Keratinocyte (primary cell): ENCODE measurements around the gene CWH43. TPM values are rescaled to one million over a fixed set of nuclear protein-coding genes. Genes with fewer than 3 reads are reported as not detected.

Experiments used
- DNase-seq: peaks from one replicate; pipeline ENCODE4 v3.0.0-alpha.2; 2011; ENCODE audit warnings: low read depth, missing footprints, low spot score
- FAIRE-seq: peaks from 2 replicates; lab custom pipeline; 2011; peaks lifted over from hg19 to GRCh38; lab: Jason Lieb, UNC
- H2AFZ ChIP-seq: 2 replicates; pipeline ENCODE4 v1.6.0; 2012; ENCODE audit warnings: low read length, control low read depth, inconsistent platforms; ENCODE audit not compliant: control insufficient read depth
- H3K27ac ChIP-seq: 2 replicates; pipeline ENCODE4 v1.5.1; 2011; ENCODE audit warnings: low read length; ENCODE audit not compliant: control insufficient read depth, insufficient read depth
- H3K27me3 ChIP-seq: 3 replicates; pipeline ENCODE4 v1.6.0; 2011; ENCODE audit warnings: low read length; ENCODE audit not compliant: control insufficient read depth, insufficient read depth; ENCODE audit errors: extremely low read depth
- H3K36me3 ChIP-seq, 2 experiments: 2 replicates in 1 of 2; 3 replicates in 1 of 2; pipeline ENCODE4 v1.5.1; 2011; ENCODE audit warnings: low read length in 2 of 2, mild to moderate bottlenecking in 1 of 2; ENCODE audit not compliant: control insufficient read depth in 2 of 2, insufficient read depth in 2 of 2; ENCODE audit errors: extremely low read depth in 1 of 2
- H3K4me1 ChIP-seq: 3 replicates; pipeline ENCODE4 v1.5.1; 2011; ENCODE audit warnings: low read length; ENCODE audit not compliant: control insufficient read depth, insufficient read depth; ENCODE audit errors: extremely low read depth
- H3K4me2 ChIP-seq: 3 replicates; pipeline ENCODE4 v1.6.0; 2011; ENCODE audit warnings: low read depth, low read length; ENCODE audit not compliant: control insufficient read depth, insufficient read depth; ENCODE audit errors: extremely low read depth
- H3K4me3 ChIP-seq, 3 experiments: fragments of 200-600 bp in 1 of 3; sonication (generic) in 1 of 3; 2 replicates in 2 of 3; 3 replicates in 1 of 3; pipeline ENCODE4 v1.5.1; 2011 to 2016; ENCODE audit warnings: low read length in 3 of 3, mild to moderate bottlenecking in 3 of 3, control low read depth in 2 of 3, inconsistent platforms in 1 of 3, low read depth in 1 of 3, mixed read lengths in 1 of 3, mixed run types in 1 of 3, moderate library complexity in 1 of 3; ENCODE audit not compliant: control insufficient read depth in 2 of 3, insufficient read depth in 2 of 3; ENCODE audit errors: extremely low read depth in 1 of 3
- H3K79me2 ChIP-seq: 2 replicates; pipeline ENCODE4 v1.6.0; 2012; ENCODE audit warnings: low read length; ENCODE audit not compliant: control insufficient read depth, insufficient read depth
- H3K9ac ChIP-seq: 3 replicates; pipeline ENCODE4 v1.6.0; 2011; ENCODE audit warnings: low read length; ENCODE audit not compliant: control insufficient read depth, insufficient read depth; ENCODE audit errors: extremely low read depth
- H3K9me1 ChIP-seq: 3 replicates; pipeline ENCODE4 v1.6.0; 2011; ENCODE audit warnings: low read length; ENCODE audit not compliant: control insufficient read depth, insufficient read depth; ENCODE audit errors: extremely low read depth
- H3K9me3 ChIP-seq: 2 replicates; pipeline ENCODE4 v1.5.1; 2012; ENCODE audit warnings: low read depth, low read length; ENCODE audit not compliant: control insufficient read depth
- H4K20me1 ChIP-seq: 3 replicates; pipeline ENCODE4 v1.6.0; 2011; ENCODE audit warnings: low read length; ENCODE audit not compliant: control insufficient read depth, insufficient read depth; ENCODE audit errors: extremely low read depth
- EZH2 ChIP-seq: IDR thresholded peaks from one replicate; pipeline ENCODE4 v1.6.1; 2012; ENCODE audit warnings: inconsistent platforms, mild to moderate bottlenecking, low read length, moderate library complexity
- dilution Hi-C: fragments of 300-500 bp; cut with MboI; formaldehyde crosslinking; loops from one replicate; pipeline ENCODE4 v1.7.0; 2020; ENCODE audit warnings: low sequenced_read_pairs; ENCODE audit not compliant: extremely low pct_ligation_motif_present
- polyA plus RNA-seq, 5 experiments: library from polyadenylated mRNA; depleted of rRNA in 3 of 5; stranded (reverse) in 3 of 5; stranded (forward) in 1 of 5; unstranded in 1 of 5; fragments of >200 nt; gene quantifications; 1 replicate in 1 of 5; 2 replicates in 3 of 5; 3 replicates in 1 of 5; pipeline versions ENCODE4 v1.2.1 to v1.2.3, GENCODE V29; 2011 to 2012; ENCODE audit warnings: missing spikeins in 2 of 5, low read depth in 1 of 5, low replicate concordance in 1 of 5
- TF ChIP-seq, protein P1 (sequence below), 3 experiments: IDR thresholded peaks in 1 of 3; conservative IDR thresholded peaks in 1 of 3; optimal IDR thresholded peaks in 1 of 3; 2 replicates in 2 of 3; 3 replicates in 1 of 3; pipeline versions ENCODE3 to v1.5.1; 2011; ENCODE audit warnings: low read length in 3 of 3, mild to moderate bottlenecking in 3 of 3, moderate library complexity in 2 of 3, control low read depth in 1 of 3, inconsistent platforms in 1 of 3; ENCODE audit not compliant: insufficient read depth in 2 of 3; ENCODE audit errors: extremely low read depth in 1 of 3

The CWH43 gene
- polyA plus RNA-seq, 1 donor (not counting 4 experiments of a cell fraction or from before 2014, with no cell fraction given), result 10.9 TPM

GRCh38 chr4:48974979-48975640 is 11.0 kb upstream of the CWH43 start:
- Histone ChIP-seq H3K9ac (no peak overlapping the region), H3K36me3 (no peaks in the 10 kb centered on the region), H3K27me3 (no peaks in the 10 kb centered on the region), H3K4me2 (no peak overlapping the region), H3K4me1 (peaks cover 7% of the 10 kb centered on the region), H3K79me2 (no peaks in the 10 kb centered on the region), H3K4me3 (no peak overlapping the region), H3K9me1 (no peaks in the 10 kb centered on the region), H3K9me3 (no peaks in the 10 kb centered on the region), H3K27ac (no peak overlapping the region), H2AFZ (no peak overlapping the region), H4K20me1 (no peaks in the 10 kb centered on the region)
- DNase-seq (no peak), FAIRE-seq (no peak)
- TF ChIP-seq, protein P1, sequence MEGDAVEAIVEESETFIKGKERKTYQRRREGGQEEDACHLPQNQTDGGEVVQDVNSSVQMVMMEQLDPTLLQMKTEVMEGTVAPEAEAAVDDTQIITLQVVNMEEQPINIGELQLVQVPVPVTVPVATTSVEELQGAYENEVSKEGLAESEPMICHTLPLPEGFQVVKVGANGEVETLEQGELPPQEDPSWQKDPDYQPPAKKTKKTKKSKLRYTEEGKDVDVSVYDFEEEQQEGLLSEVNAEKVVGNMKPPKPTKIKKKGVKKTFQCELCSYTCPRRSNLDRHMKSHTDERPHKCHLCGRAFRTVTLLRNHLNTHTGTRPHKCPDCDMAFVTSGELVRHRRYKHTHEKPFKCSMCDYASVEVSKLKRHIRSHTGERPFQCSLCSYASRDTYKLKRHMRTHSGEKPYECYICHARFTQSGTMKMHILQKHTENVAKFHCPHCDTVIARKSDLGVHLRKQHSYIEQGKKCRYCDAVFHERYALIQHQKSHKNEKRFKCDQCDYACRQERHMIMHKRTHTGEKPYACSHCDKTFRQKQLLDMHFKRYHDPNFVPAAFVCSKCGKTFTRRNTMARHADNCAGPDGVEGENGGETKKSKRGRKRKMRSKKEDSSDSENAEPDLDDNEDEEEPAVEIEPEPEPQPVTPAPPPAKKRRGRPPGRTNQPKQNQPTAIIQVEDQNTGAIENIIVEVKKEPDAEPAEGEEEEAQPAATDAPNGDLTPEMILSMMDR (optimal IDR thresholded peaks at IDR 0.05 in 1 of 3, IDR thresholded peaks at IDR 0.05 in 1 of 3, conservative IDR thresholded peaks at IDR 0.05 in 1 of 3; ENCODE audit: extremely low read depth in 1 of 3, insufficient read depth in 2 of 3, low read length in 3 of 3), result no peak
- TF ChIP-seq EZH2, result no peak
- dilution Hi-C loops, result no loop called here

- no peak overlapping the region for H2AFZ ChIP-seq
- H3K4me1 ChIP-seq, result peaks cover 11% of the 10 kb centered on the region
- no peak overlapping the region for H3K9ac ChIP-seq
- no peak for FAIRE-seq
- no peak overlapping the region for H3K4me2 ChIP-seq
- H3K36me3 ChIP-seq, result no peaks in the 10 kb centered on the region
- no peak for DNase-seq
- H3K4me3 ChIP-seq, result no peak overlapping the region
- no peaks in the 10 kb centered on the region for H3K27me3 ChIP-seq
- no peaks in the 10 kb centered on the region for H3K9me3 ChIP-seq
- no peak for TF ChIP-seq EZH2
- TF ChIP-seq, protein P1 (optimal IDR thresholded peaks at IDR 0.05 in 1 of 3, IDR thresholded peaks at IDR 0.05 in 1 of 3, conservative IDR thresholded peaks at IDR 0.05 in 1 of 3; ENCODE audit: extremely low read depth in 1 of 3, insufficient read depth in 2 of 3, low read length in 3 of 3), result no peak
- no peaks in the 10 kb centered on the region for H3K9me1 ChIP-seq
- H4K20me1 ChIP-seq, result no peaks in the 10 kb centered on the region
- no peaks in the 10 kb centered on the region for H3K79me2 ChIP-seq
- no peak overlapping the region for H3K27ac ChIP-seq
- dilution Hi-C loops, result no loop called here
Observed at GRCh38 chr4:48976041-48976440, 10.0 kb upstream of the CWH43 start.
